ENCODE data around the gene CASKIN2.
"Not testable (repeated sequence)": the region's sequence is repeated elsewhere in the genome, so short reads cannot be mapped to it uniquely, and the experiment has no call there.

The CASKIN2 gene

GRCh38 chr17:75486151-75486550 lies 29.2 kb downstream of the CASKIN2 start:
- no peak for DNase-seq

- no peak for DNase-seq
Observed at GRCh38 chr17:75485688-75486087, 29.6 kb downstream of the CASKIN2 start.

GRCh38 chr17:75482098-75482942 lies 33.0 kb downstream of the CASKIN2 start:
- DNase-seq = no peak

GRCh38 chr17:75481194-75482068 lies 33.9 kb downstream of the CASKIN2 start:
- no peak for DNase-seq

- DNase-seq = no peak
Observed at GRCh38 chr17:75480281-75480680, 35.1 kb downstream of the CASKIN2 start.

GRCh38 chr17:75478508-75478907 lies 36.8 kb downstream of the CASKIN2 start:
- no peak for DNase-seq

- DNase-seq = not testable (repeated sequence)
Observed at GRCh38 chr17:75477490-75477862, 37.9 kb downstream of the CASKIN2 start.

- DNase-seq = no peak
Observed at GRCh38 chr17:75476752-75477489, 38.4 kb downstream of the CASKIN2 start.

GRCh38 chr17:75476271-75476671 lies 39.1 kb downstream of the CASKIN2 start:
- DNase-seq = no peak

- DNase-seq = no peak
Observed at GRCh38 chr17:75475851-75476250, 39.5 kb downstream of the CASKIN2 start.

- no peak for DNase-seq
Observed at GRCh38 chr17:75475144-75475835, 40.0 kb downstream of the CASKIN2 start.

GRCh38 chr17:75474736-75475135 lies 40.6 kb downstream of the CASKIN2 start:
- DNase-seq = no peak

GRCh38 chr17:75473246-75473645 lies 42.1 kb downstream of the CASKIN2 start:
- DNase-seq = no peak

- no peak for DNase-seq
Observed at GRCh38 chr17:75472119-75472518, 43.2 kb downstream of the CASKIN2 start.

GRCh38 chr17:75471207-75471606 lies 44.1 kb downstream of the CASKIN2 start:
- DNase-seq = no peak

- DNase-seq = no peak
Observed at GRCh38 chr17:75468779-75469373, 46.5 kb downstream of the CASKIN2 start.

- DNase-seq = no peak
Observed at GRCh38 chr17:75468291-75468754, 47.0 kb downstream of the CASKIN2 start.

- DNase-seq = no peak
Observed at GRCh38 chr17:75465039-75465438, 50.3 kb downstream of the CASKIN2 start.

- no peak for DNase-seq
Observed at GRCh38 chr17:75463603-75464002, 51.7 kb downstream of the CASKIN2 start.

- no peak for DNase-seq
Observed at GRCh38 chr17:75460295-75460694, 55.0 kb downstream of the CASKIN2 start.

- DNase-seq = peak in 1 of 2 donors; percentile 1
Observed at GRCh38 chr17:75459590-75460267, 55.6 kb downstream of the CASKIN2 start.

GRCh38 chr17:75459246-75459589 lies 56.1 kb downstream of the CASKIN2 start:
- DNase-seq = no peak

Data from bone marrow (tissue), 2 donors.